Measurements from ENCODE around the gene GPC5.

- TF ChIP-seq CTCF (conservative IDR thresholded peaks at IDR 0.05; ENCODE audit: low read length) (no peak), EZH2phosphoT487 (IDR thresholded peaks at IDR 0.05; ENCODE audit: borderline replicate concordance, low read depth, low read length) (no peak)
Measured at GRCh38 chr13:92415781-92416180, 1017.4 kb downstream of the GPC5 start.

Measured in OCI-LY7 (cell line).